ENCODE results near the gene CEP112.

DNA sequence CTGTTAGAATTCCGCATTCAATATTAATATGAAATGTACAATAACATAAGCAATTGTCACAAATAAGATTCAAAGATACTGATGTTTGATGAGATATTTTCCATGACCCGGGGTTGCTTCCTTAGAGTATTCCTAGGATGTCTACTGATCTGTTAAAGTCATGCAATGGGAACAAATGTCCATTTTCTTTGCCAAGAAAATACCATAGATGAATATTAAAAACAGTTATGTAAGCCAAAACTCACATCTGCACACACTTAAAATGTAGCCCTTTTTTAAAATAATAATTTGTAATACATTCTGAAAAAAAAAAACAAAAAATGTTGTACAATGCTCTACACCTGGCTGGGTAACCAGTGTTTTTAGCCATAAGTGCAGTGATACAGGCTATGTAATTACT is 371.1 kb downstream of the CEP112 start:
- TF ChIP-seq POLR2A (IDR thresholded peaks at IDR 0.05), result no peak
- no peak for TF ChIP-seq POLR2AphosphoS5 (IDR thresholded peaks at IDR 0.05; ENCODE audit: insufficient read depth in 1 of 2, low read depth in 1 of 2)
- no peak for TF ChIP-seq CTCF (IDR thresholded peaks at IDR 0.05)

Data from vagina (tissue), 2 donors.